Smooth muscle cell (in vitro differentiated cells): ENCODE measurements around the gene SCN8A. TPM values are rescaled to one million over a fixed set of nuclear protein-coding genes. Genes with fewer than 3 reads are reported as not detected.
"Not testable (repeated sequence)": the region's sequence is repeated elsewhere in the genome, so short reads cannot be mapped to it uniquely, and the experiment has no call there.

Experiments used
- DNase-seq: peaks from one replicate; lab custom pipeline; 2025; ENCODE audit not compliant: unreplicated experiment; lab: John Stamatoyannopoulos, UW
- H2AFZ ChIP-seq: fragments of 200-600 bp; sonication (generic); 2 replicates; pipeline ENCODE4 v1.6.0; 2016; ENCODE audit warnings: antibody characterized with exemption, low read depth, mild to moderate bottlenecking
- H3F3A ChIP-seq: fragments of 200-600 bp; sonication (generic); 2 replicates; pipeline ENCODE4 v1.6.0; 2017; ENCODE audit warnings: antibody characterized with exemption, low read depth
- H3K27ac ChIP-seq: fragments of 200-600 bp; sonication (generic); 2 replicates; pipeline ENCODE4 v1.5.1; 2016; ENCODE audit warnings: low read depth, mild to moderate bottlenecking
- H3K27me3 ChIP-seq: fragments of 200-600 bp; sonication (generic); 2 replicates; pipeline ENCODE4 v1.6.1; 2016; ENCODE audit warnings: low read depth, mild to moderate bottlenecking
- H3K36me3 ChIP-seq: fragments of 200-600 bp; sonication (generic); 2 replicates; pipeline ENCODE4 v1.5.1; 2016; ENCODE audit warnings: low read depth
- H3K4me1 ChIP-seq: fragments of 200-600 bp; sonication (generic); 2 replicates; pipeline ENCODE4 v1.5.1; 2016; ENCODE audit warnings: low read depth
- H3K4me2 ChIP-seq: fragments of 200-600 bp; sonication (generic); 2 replicates; pipeline ENCODE4 v1.6.0; 2016; ENCODE audit warnings: mild to moderate bottlenecking
- H3K4me3 ChIP-seq: fragments of 200-600 bp; sonication (generic); 2 replicates; pipeline ENCODE4 v1.5.1; 2016; ENCODE audit warnings: mild to moderate bottlenecking
- H3K79me2 ChIP-seq: fragments of 200-600 bp; sonication (generic); 2 replicates; pipeline ENCODE4 v1.6.0; 2016; ENCODE audit warnings: low read depth, mild to moderate bottlenecking
- H3K9ac ChIP-seq: fragments of 200-600 bp; sonication (generic); 2 replicates; pipeline ENCODE4 v1.6.0; 2016; ENCODE audit warnings: low read depth
- H3K9me3 ChIP-seq: fragments of 200-600 bp; sonication (generic); replicated peaks from 2 replicates; pipeline ENCODE4 v1.5.1; 2016; ENCODE audit warnings: low read depth
- H4K20me1 ChIP-seq: fragments of 200-600 bp; sonication (generic); 2 replicates; pipeline ENCODE4 v1.6.0; 2016; ENCODE audit warnings: low read depth
- WGBS: methylation state at CpG from one replicate; pipeline ENCODE4 v1.1.7; 2016; ENCODE audit warnings: low lambda C conversion rate; 5-methylcytosine and 5-hydroxymethylcytosine counted together
- polyA plus RNA-seq: library from polyadenylated mRNA; unstranded; fragments of >200 nt; fragmentation: Nextera tagmentation; extraction: Ambion mirVana; gene quantifications from 2 replicates; pipeline ENCODE4 v1.2.1, GENCODE V29; 2016
- total RNA-seq: library from RNA; depleted of rRNA; stranded (reverse); fragments of >200 nt; gene quantifications from 2 replicates; pipeline ENCODE4 v1.2.3, GENCODE V29; 2014
- TF ChIP-seq, protein P1 (sequence below): fragments of 200-600 bp; sonication (generic); IDR thresholded peaks from 2 replicates; pipeline ENCODE4 v1.5.1; 2017; ENCODE audit warnings: borderline replicate concordance, mild to moderate bottlenecking, antibody characterized with exemption; ENCODE audit not compliant: insufficient read depth, poor library complexity, severe bottlenecking

SCN8A gene
- total and polyA plus RNA-seq, 2 experiments from 2014 or later: 0.38 to 4.5 TPM

DNA sequence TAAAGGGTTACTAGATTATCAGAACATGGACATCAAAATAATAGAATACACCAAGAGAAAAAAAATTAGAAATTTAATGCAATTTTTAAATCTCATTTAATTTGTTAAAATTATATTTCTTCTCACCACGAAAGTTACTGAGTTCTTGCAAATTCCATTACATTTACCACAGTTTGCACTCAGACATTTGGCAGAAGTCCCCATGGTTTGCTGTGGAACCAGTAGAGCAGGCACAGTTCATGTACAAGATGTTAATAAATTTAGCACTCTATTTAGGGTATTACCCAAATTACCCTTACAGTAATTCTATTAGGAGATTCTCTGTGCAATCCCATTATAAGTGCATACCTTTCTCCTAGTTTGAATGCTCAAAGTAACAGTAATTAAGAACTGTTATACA lies 9.7 kb downstream of the SCN8A start:
- Histone ChIP-seq H3K27ac (no peak overlapping the region), H3K9ac (no peak overlapping the region), H3K27me3 (peaks cover 4% of the 10 kb centered on the region), H3K4me1 (no peaks in the 10 kb centered on the region), H4K20me1 (peaks cover 10% of the 10 kb centered on the region), H3K36me3 (no peaks in the 10 kb centered on the region), H3K79me2 (no peaks in the 10 kb centered on the region), H3F3A (no peaks in the 10 kb centered on the region), H3K4me2 (no peak overlapping the region), H3K4me3 (no peak overlapping the region), H2AFZ (no peak overlapping the region), H3K9me3 (no peaks in the 10 kb centered on the region)
- 93% methylated on average over 1 of the region's 1 CpG for WGBS
- TF ChIP-seq, protein P1, sequence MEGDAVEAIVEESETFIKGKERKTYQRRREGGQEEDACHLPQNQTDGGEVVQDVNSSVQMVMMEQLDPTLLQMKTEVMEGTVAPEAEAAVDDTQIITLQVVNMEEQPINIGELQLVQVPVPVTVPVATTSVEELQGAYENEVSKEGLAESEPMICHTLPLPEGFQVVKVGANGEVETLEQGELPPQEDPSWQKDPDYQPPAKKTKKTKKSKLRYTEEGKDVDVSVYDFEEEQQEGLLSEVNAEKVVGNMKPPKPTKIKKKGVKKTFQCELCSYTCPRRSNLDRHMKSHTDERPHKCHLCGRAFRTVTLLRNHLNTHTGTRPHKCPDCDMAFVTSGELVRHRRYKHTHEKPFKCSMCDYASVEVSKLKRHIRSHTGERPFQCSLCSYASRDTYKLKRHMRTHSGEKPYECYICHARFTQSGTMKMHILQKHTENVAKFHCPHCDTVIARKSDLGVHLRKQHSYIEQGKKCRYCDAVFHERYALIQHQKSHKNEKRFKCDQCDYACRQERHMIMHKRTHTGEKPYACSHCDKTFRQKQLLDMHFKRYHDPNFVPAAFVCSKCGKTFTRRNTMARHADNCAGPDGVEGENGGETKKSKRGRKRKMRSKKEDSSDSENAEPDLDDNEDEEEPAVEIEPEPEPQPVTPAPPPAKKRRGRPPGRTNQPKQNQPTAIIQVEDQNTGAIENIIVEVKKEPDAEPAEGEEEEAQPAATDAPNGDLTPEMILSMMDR: no peak
- DNase-seq: no peak

DNA sequence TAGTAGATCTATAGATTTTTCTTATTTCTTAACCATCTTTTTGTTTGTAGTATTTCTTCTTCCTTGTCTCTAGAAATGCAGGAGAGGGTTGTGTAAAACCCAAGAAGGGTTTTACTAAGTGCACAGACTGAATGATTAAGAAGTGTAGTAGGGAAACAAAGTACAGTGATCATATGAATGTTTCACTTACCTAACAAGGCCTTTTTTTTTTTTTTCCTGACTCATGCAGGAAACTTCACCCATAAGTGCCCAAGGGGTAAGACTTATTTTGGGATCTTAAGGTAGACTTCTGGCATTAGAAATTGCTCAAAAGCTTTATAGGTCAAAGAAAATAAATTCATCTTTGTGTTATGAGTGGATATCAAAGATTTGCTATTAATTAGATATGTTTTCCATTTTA lies 10.2 kb downstream of the SCN8A start:
- Histone ChIP-seq H2AFZ (no peak overlapping the region), H3K27ac (no peak overlapping the region), H3K4me1 (no peaks in the 10 kb centered on the region), H3K4me3 (no peak overlapping the region), H3K36me3 (no peaks in the 10 kb centered on the region), H3K4me2 (no peak overlapping the region), H3K79me2 (no peaks in the 10 kb centered on the region), H4K20me1 (peaks cover 10% of the 10 kb centered on the region), H3K27me3 (peaks cover 4% of the 10 kb centered on the region), H3F3A (no peaks in the 10 kb centered on the region), H3K9ac (no peak overlapping the region), H3K9me3 (no peaks in the 10 kb centered on the region)
- no peak for DNase-seq
- TF ChIP-seq, protein P1: no peak

DNA sequence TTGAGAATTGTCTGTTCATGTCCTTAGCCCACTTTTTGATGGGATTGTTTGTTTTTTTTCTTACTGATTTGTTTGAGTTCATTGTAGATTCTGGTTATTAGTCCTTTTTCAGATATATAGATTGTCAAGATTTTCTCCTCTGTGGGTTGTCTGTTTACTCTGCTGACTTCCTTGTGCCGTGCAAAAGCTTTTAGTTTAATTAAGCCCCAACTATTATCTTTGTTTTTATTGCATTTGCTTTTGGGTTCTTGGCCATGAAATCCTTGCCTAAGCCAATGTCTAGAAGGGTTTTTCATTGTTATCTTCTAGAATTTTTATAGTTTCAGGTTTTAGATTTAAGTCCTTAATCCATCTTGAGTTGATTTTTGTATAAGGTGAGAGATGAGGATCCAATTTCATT lies 14.9 kb downstream of the SCN8A start:
- H4K20me1 ChIP-seq, H2AFZ ChIP-seq, H3K4me1 ChIP-seq, H3K4me3 ChIP-seq, H3K9ac ChIP-seq, H3F3A ChIP-seq, H3K27ac ChIP-seq, H3K27me3 ChIP-seq, H3K36me3 ChIP-seq, H3K79me2 ChIP-seq, H3K9me3 ChIP-seq, DNase-seq, H3K4me2 ChIP-seq: not testable (repeated sequence)
- WGBS: 83% methylated on average over 1 of the region's 1 CpG

DNA sequence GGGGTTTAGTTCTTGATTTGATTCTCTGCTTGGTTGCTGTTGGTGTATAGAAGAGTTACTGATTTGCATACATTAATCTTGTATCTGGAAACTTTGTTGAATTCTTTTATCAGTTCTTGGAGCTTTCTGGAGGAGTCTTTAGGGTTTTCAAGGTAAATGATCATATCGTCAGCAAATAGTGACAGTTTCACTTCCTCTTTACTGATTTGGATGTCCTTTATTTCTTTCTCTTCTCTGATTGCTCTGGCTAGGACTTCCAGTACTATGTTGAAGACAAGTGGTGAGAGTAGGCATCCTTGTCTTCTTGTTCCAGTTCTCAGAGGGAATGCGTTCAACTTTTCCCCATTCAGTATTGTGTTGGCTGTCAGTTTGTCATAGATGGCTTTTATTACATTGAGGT lies 16.2 kb downstream of the SCN8A start:
- not testable (repeated sequence) for H3K27ac ChIP-seq, H3K4me2 ChIP-seq, H4K20me1 ChIP-seq, H3K9me3 ChIP-seq, H3K4me3 ChIP-seq, H3K27me3 ChIP-seq, H2AFZ ChIP-seq, DNase-seq, H3F3A ChIP-seq, H3K79me2 ChIP-seq, H3K36me3 ChIP-seq, H3K4me1 ChIP-seq, H3K9ac ChIP-seq
- 95% methylated on average over 2 of the region's 2 CpGs for WGBS

DNA sequence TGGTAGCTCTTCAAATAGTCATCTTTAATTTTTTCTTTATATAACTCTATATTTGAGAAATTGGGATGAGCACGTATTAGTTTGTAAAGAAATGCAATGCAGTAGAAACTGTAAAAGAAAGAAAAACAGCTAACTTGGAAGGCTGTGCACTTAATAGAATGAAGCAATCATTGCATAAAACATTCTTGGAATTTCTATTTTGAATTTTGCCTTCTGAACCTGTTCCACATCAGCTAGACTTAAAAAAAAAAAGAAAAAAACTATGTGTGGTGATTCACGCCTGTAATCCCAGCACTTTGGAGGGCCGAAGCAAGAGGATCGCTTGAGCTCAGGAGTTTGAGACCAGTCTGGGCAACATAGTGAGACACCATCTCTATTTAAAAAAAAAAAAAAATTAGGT lies 29.4 kb downstream of the SCN8A start:
- Histone ChIP-seq H3K9me3 (no peaks in the 10 kb centered on the region), H3F3A (no peaks in the 10 kb centered on the region), H3K4me2 (no peak overlapping the region), H3K27me3 (no peaks in the 10 kb centered on the region), H4K20me1 (no peaks in the 10 kb centered on the region), H3K4me3 (no peak overlapping the region), H3K9ac (no peak overlapping the region), H2AFZ (no peak overlapping the region), H3K4me1 (peaks cover 13% of the 10 kb centered on the region), H3K36me3 (no peaks in the 10 kb centered on the region), H3K79me2 (no peaks in the 10 kb centered on the region), H3K27ac (peak overlapping the region; percentile 81)
- DNase-seq: no peak
- TF ChIP-seq, protein P1: no peak
- WGBS: 76% methylated on average over 4 of the region's 4 CpGs
